GM12892 (cell line): ENCODE measurements around the gene TXN2.

Experiments
- POLR2A ChIP-seq: IDR thresholded peaks from 2 replicates; pipeline ENCODE4 v1.6.1; 2011; ENCODE audit warnings: low read depth, low read length, control low read depth
- POLR2AphosphoS5 ChIP-seq: IDR thresholded peaks from 2 replicates; pipeline ENCODE4 v1.6.1; 2011; ENCODE audit warnings: low read depth, low read length, control low read depth
- TAF1 ChIP-seq: IDR thresholded peaks from 2 replicates; pipeline ENCODE4 v1.6.1; 2011; ENCODE audit warnings: low read depth, mild to moderate bottlenecking, control low read depth, low read length, borderline replicate concordance

GRCh38 chr22:36505998-36506635 is 24.7 kb upstream of the TXN2 start:
- TF ChIP-seq POLR2A: no peak
- no peak for TF ChIP-seq POLR2AphosphoS5
- TF ChIP-seq TAF1: no peak
